ENCODE results near the gene COG2.
A peak's percentile ranks its signal among the peaks of the same experiment; 100 is the strongest.
"Not testable (repeated sequence)": the region's sequence is repeated elsewhere in the genome, so short reads cannot be mapped to it uniquely, and the experiment has no call there.

COG2 gene

GRCh38 chr1:230641346-230641745 lies 935 bp upstream of the COG2 start:
- Mint-ChIP-seq H3K4me3 (peak overlapping the region; percentile 70), H3K27me3 (ENCODE audit: low read depth) (peaks cover 34% of the 10 kb centered on the region), H3K9me3 (no peaks in the 10 kb centered on the region), H3K27ac (peak overlapping the region; percentile 28), H3K36me3 (ENCODE audit: low read depth) (peaks cover 8% of the 10 kb centered on the region), H3K4me1 (ENCODE audit: low read depth) (peaks cover 30% of the 10 kb centered on the region)

DNA sequence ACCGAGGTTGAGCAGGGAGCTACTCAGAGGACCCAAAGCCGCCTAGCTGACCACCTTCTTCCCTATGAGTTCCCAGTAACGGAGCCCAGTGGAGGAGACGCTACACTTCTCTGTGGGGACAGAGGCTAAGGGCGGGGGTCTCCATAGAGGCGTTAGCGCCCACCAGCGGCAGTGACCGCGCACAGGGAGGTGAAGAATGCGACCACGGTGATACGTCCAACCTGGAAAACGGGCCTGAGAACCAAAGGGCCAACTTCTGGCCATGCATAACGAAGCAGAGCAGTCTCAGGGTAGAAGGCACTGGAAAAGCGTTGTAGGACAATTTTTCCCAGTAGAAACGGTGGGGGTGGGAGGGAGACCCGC lies 400 bp upstream of the COG2 start:
- Mint-ChIP-seq H3K9me3 (no peaks in the 10 kb centered on the region), H3K27ac (peak overlapping the region; percentile 18), H3K27me3 (ENCODE audit: low read depth) (peaks cover 31% of the 10 kb centered on the region), H3K36me3 (ENCODE audit: low read depth) (peaks cover 9% of the 10 kb centered on the region), H3K4me1 (ENCODE audit: low read depth) (peaks cover 33% of the 10 kb centered on the region), H3K4me3 (peak overlapping the region; percentile 81)

- no peaks in the 10 kb centered on the region for H3K9me3 Mint-ChIP-seq
- H3K27ac Mint-ChIP-seq: no peak overlapping the region
- H3K27me3 Mint-ChIP-seq (ENCODE audit: low read depth): peaks cover 16% of the 10 kb centered on the region
- H3K4me3 Mint-ChIP-seq: peak overlapping the region; percentile 94
- peaks cover 40% of the 10 kb centered on the region for H3K4me1 Mint-ChIP-seq (ENCODE audit: low read depth)
- peaks cover 10% of the 10 kb centered on the region for H3K36me3 Mint-ChIP-seq (ENCODE audit: low read depth)
Measured at GRCh38 chr1:230643908-230644307, 1.6 kb downstream of the COG2 start.

- peaks cover 10% of the 10 kb centered on the region for H3K36me3 Mint-ChIP-seq (ENCODE audit: low read depth)
Measured at GRCh38 chr1:230646710-230647302, 4.5 kb downstream of the COG2 start.

GRCh38 chr1:230647321-230647720 lies 5.0 kb downstream of the COG2 start:
- no peaks in the 10 kb centered on the region for H3K27me3 Mint-ChIP-seq (ENCODE audit: low read depth)
- H3K9me3 Mint-ChIP-seq: no peaks in the 10 kb centered on the region
- H3K27ac Mint-ChIP-seq: no peak overlapping the region
- no peak overlapping the region for H3K4me3 Mint-ChIP-seq
- H3K36me3 Mint-ChIP-seq (ENCODE audit: low read depth): peaks cover 10% of the 10 kb centered on the region
- peaks cover 31% of the 10 kb centered on the region for H3K4me1 Mint-ChIP-seq (ENCODE audit: low read depth)

More at GRCh38 chr1:230646710-230647302, 4.5 kb downstream of the COG2 start:
- Mint-ChIP-seq H3K9me3 (no peaks in the 10 kb centered on the region), H3K4me3 (no peak overlapping the region), H3K27ac (no peak overlapping the region), H3K27me3 (ENCODE audit: low read depth) (no peaks in the 10 kb centered on the region), H3K4me1 (ENCODE audit: low read depth) (peaks cover 33% of the 10 kb centered on the region)

GRCh38 chr1:230648114-230648513 lies 5.8 kb downstream of the COG2 start:
- Mint-ChIP-seq H3K9me3 (no peaks in the 10 kb centered on the region), H3K4me1 (ENCODE audit: low read depth) (peaks cover 29% of the 10 kb centered on the region), H3K27ac (no peak overlapping the region), H3K36me3 (ENCODE audit: low read depth) (peaks cover 6% of the 10 kb centered on the region), H3K27me3 (ENCODE audit: low read depth) (no peaks in the 10 kb centered on the region), H3K4me3 (no peak overlapping the region)

GRCh38 chr1:230650300-230650699 lies 8.0 kb downstream of the COG2 start:
- no peak overlapping the region for H3K27ac Mint-ChIP-seq
- no peaks in the 10 kb centered on the region for H3K9me3 Mint-ChIP-seq
- no peak overlapping the region for H3K4me3 Mint-ChIP-seq
- H3K27me3 Mint-ChIP-seq (ENCODE audit: low read depth): no peaks in the 10 kb centered on the region
- peaks cover 17% of the 10 kb centered on the region for H3K4me1 Mint-ChIP-seq (ENCODE audit: low read depth)
- peaks cover 7% of the 10 kb centered on the region for H3K36me3 Mint-ChIP-seq (ENCODE audit: low read depth)

- no peaks in the 10 kb centered on the region for H3K27me3 Mint-ChIP-seq (ENCODE audit: low read depth)
- no peaks in the 10 kb centered on the region for H3K9me3 Mint-ChIP-seq
- H3K27ac Mint-ChIP-seq: no peak overlapping the region
- no peak overlapping the region for H3K4me3 Mint-ChIP-seq
- peaks cover 13% of the 10 kb centered on the region for H3K4me1 Mint-ChIP-seq (ENCODE audit: low read depth)
- H3K36me3 Mint-ChIP-seq (ENCODE audit: low read depth): peaks cover 4% of the 10 kb centered on the region
Measured at GRCh38 chr1:230651235-230651634, 9.0 kb downstream of the COG2 start.

DNA sequence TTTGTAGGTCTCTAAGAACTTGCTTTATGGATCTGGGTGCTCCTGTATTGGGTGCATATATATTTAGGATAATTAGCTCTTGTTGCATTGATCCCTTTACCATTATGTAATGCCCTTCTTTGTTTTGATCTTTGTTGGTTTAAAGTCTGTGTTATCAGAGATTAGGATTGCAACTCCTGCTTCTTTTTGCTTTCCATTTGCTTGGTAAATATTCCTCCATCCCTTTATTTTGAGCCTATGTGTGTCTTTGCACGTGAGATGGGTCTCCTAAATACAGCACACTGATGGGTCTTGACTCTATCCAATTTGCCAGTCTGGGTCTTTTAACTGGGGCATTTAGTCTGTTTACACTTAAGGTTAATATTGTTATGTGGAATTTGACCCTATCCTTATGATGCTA lies 14.4 kb downstream of the COG2 start:
- H3K36me3 Mint-ChIP-seq (ENCODE audit: low read depth); H3K9me3 Mint-ChIP-seq; H3K27ac Mint-ChIP-seq; H3K4me3 Mint-ChIP-seq; H3K4me1 Mint-ChIP-seq (ENCODE audit: low read depth); H3K27me3 Mint-ChIP-seq (ENCODE audit: low read depth): not testable (repeated sequence)

DNA sequence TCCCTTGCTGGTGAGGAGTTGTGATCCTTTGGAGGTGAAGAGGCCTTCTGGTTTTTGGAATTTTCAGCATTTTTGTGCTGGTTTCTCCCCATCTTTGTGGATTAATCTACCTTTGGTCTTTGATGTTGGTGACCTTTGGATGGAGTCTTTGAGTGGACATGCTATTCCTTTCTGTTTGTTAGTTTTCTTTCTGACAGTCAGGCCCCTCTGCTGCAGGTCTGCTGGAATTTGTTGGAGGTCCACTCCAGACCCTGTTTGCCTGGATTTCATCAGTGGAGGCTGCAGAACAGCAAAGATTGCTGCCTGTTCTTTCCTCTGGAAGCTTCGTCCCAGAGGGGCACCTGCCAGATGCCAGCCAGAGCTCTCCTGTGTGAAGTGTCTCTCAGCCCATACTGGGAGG lies 15.8 kb downstream of the COG2 start:
- H3K4me1 Mint-ChIP-seq (ENCODE audit: low read depth); H3K27me3 Mint-ChIP-seq (ENCODE audit: low read depth); H3K27ac Mint-ChIP-seq; H3K9me3 Mint-ChIP-seq; H3K4me3 Mint-ChIP-seq: not testable (repeated sequence)
- H3K36me3 Mint-ChIP-seq (ENCODE audit: low read depth): peaks cover 18% of the 10 kb centered on the region

GRCh38 chr1:230658691-230659090 lies 16.4 kb downstream of the COG2 start:
- Mint-ChIP-seq H3K27me3 (ENCODE audit: low read depth) (no peaks in the 10 kb centered on the region), H3K36me3 (ENCODE audit: low read depth) (peaks cover 18% of the 10 kb centered on the region), H3K4me3 (no peak overlapping the region), H3K27ac (no peak overlapping the region), H3K4me1 (ENCODE audit: low read depth) (no peaks in the 10 kb centered on the region), H3K9me3 (no peaks in the 10 kb centered on the region)

DNA sequence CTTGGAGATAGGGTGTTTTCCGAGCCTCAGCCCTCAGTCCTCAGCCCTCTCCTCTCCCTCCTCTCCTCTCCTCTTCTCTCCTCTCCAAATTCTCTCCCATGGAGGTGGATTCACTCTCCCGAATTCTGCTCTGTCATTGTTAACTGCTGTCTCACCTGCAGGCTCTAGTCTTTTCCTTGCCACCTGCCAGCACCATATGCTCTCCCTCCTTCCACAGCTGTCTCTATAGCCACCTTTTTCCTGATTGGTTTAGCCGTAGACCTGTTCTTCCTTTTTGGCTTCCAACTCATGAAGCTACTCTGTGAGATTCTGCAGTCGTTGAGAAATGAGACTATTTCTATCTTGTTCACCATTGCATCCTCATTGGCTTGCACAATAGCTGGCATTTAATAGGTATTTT lies 19.7 kb downstream of the COG2 start:
- H3K36me3 Mint-ChIP-seq (ENCODE audit: low read depth): peaks cover 35% of the 10 kb centered on the region
- no peak overlapping the region for H3K4me3 Mint-ChIP-seq
- no peaks in the 10 kb centered on the region for H3K9me3 Mint-ChIP-seq
- H3K4me1 Mint-ChIP-seq (ENCODE audit: low read depth): no peaks in the 10 kb centered on the region
- H3K27ac Mint-ChIP-seq: no peak overlapping the region
- H3K27me3 Mint-ChIP-seq (ENCODE audit: low read depth): no peaks in the 10 kb centered on the region

DNA sequence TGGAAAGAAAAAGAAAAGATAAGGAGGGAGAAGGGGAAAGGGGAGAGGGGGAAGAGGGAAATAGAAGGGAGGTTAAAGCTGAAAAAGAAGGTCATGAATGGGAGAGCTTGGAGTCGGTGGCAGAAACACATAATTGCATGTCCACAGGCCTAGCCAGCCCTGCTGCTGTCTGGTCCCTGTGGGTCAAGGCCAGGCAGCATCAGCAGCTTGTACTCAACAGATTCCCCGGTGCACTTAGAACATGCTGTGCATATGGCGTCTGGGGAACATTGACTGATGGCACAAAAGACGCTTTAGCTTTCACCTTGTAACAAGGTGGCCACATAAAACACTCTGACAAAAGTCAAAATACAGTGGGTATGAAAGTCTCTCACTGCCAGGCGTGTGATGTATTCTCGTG lies 25.9 kb downstream of the COG2 start:
- Mint-ChIP-seq H3K9me3 (no peaks in the 10 kb centered on the region), H3K27ac (no peak overlapping the region), H3K4me3 (no peak overlapping the region), H3K36me3 (ENCODE audit: low read depth) (peaks cover 37% of the 10 kb centered on the region), H3K4me1 (ENCODE audit: low read depth) (no peaks in the 10 kb centered on the region), H3K27me3 (ENCODE audit: low read depth) (no peaks in the 10 kb centered on the region)

- Mint-ChIP-seq H3K4me1 (ENCODE audit: low read depth) (no peaks in the 10 kb centered on the region), H3K27ac (no peak overlapping the region), H3K36me3 (ENCODE audit: low read depth) (peaks cover 36% of the 10 kb centered on the region), H3K27me3 (ENCODE audit: low read depth) (no peaks in the 10 kb centered on the region), H3K4me3 (no peak overlapping the region), H3K9me3 (no peaks in the 10 kb centered on the region)
Measured at GRCh38 chr1:230669543-230669942, 27.3 kb downstream of the COG2 start.

- Mint-ChIP-seq H3K4me3 (no peak overlapping the region), H3K27ac (no peak overlapping the region), H3K9me3 (no peaks in the 10 kb centered on the region), H3K36me3 (ENCODE audit: low read depth) (peaks cover 39% of the 10 kb centered on the region), H3K4me1 (ENCODE audit: low read depth) (no peaks in the 10 kb centered on the region), H3K27me3 (ENCODE audit: low read depth) (no peaks in the 10 kb centered on the region)
Measured at GRCh38 chr1:230674581-230674980, 32.3 kb downstream of the COG2 start.

DNA sequence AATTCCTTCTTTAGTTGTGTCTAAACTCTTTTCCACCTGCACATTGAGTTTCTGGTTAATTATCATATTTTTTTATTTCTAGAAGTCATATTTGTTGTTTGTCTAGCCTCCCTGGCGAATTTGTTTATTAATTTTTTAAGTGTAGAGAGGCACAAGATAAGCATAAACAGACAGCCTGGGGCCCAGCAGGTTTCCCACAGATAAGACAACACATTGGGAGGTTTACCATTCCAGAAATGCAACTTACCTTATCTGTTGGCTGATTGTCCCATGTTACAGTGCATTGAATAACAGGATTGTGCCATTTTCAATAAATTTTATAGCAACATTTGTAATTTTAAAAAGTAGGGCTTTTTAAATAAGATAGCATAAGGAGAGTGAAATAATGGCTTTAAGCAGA lies 34.9 kb downstream of the COG2 start:
- Mint-ChIP-seq H3K9me3 (no peaks in the 10 kb centered on the region), H3K4me1 (ENCODE audit: low read depth) (no peaks in the 10 kb centered on the region), H3K4me3 (no peak overlapping the region), H3K36me3 (ENCODE audit: low read depth) (peaks cover 31% of the 10 kb centered on the region), H3K27ac (no peak overlapping the region), H3K27me3 (ENCODE audit: low read depth) (no peaks in the 10 kb centered on the region)
